Kasumi-1 (cell line): Measurements from ENCODE around the gene WDR1.
"Not testable (repeated sequence)": the region's sequence is repeated elsewhere in the genome, so short reads cannot be mapped to it uniquely, and the experiment has no call there.

Experiments used
- DNase-seq, 2 experiments: peaks; one replicate each; lab custom pipeline; 2025; lab: John Stamatoyannopoulos, UW

The WDR1 gene

GRCh38 chr4:10130178-10130888 lies 13.7 kb upstream of the WDR1 start:
- DNase-seq = no peak

- DNase-seq = no peak
Measured at GRCh38 chr4:10129196-10130177, 12.9 kb upstream of the WDR1 start.

GRCh38 chr4:10128761-10129160 lies 12.2 kb upstream of the WDR1 start:
- no peak for DNase-seq

GRCh38 chr4:10127531-10127930 lies 10.9 kb upstream of the WDR1 start:
- DNase-seq = not testable (repeated sequence)

GRCh38 chr4:10124167-10124930 lies 7.8 kb upstream of the WDR1 start:
- peak; percentile 23 to 43 for DNase-seq

GRCh38 chr4:10123227-10124101 lies 6.9 kb upstream of the WDR1 start:
- DNase-seq = peak; percentile 31 to 61

GRCh38 chr4:10122236-10122932 lies 5.8 kb upstream of the WDR1 start:
- DNase-seq = no peak

GRCh38 chr4:10121568-10122208 lies 5.1 kb upstream of the WDR1 start:
- no peak for DNase-seq

- peak; percentile 40 to 51 for DNase-seq
Measured at GRCh38 chr4:10120943-10121567, 4.5 kb upstream of the WDR1 start.

- DNase-seq = no peak
Measured at GRCh38 chr4:10119773-10120172, 3.2 kb upstream of the WDR1 start.

- DNase-seq = no peak
Measured at GRCh38 chr4:10119278-10119677, 2.7 kb upstream of the WDR1 start.

GRCh38 chr4:10118048-10119004 lies 1.7 kb upstream of the WDR1 start:
- no peak for DNase-seq

- DNase-seq = peak; percentile 66 to 73
Measured at GRCh38 chr4:10117359-10118047, 904 bp upstream of the WDR1 start.

- peak in 1 of 2 experiments; percentile 10 for DNase-seq
Measured at GRCh38 chr4:10115797-10116568, 616 bp downstream of the WDR1 start.

GRCh38 chr4:10115271-10115796 lies 1.3 kb downstream of the WDR1 start:
- DNase-seq = peak; percentile 22 to 44

- no peak for DNase-seq
Measured at GRCh38 chr4:10114607-10115006, 2.0 kb downstream of the WDR1 start.

GRCh38 chr4:10114147-10114546 lies 2.5 kb downstream of the WDR1 start:
- DNase-seq = no peak
